Measurements from ENCODE around the gene MPV17L.
"Not testable (repeated sequence)": the region's sequence is repeated elsewhere in the genome, so short reads cannot be mapped to it uniquely, and the experiment has no call there.

GRCh38 chr16:15389916-15390315, 5.6 kb upstream of the MPV17L start:
- TF ChIP-seq CTCF (conservative IDR thresholded peaks at IDR 0.05; ENCODE audit: low read depth, low read length); EZH2 (IDR thresholded peaks at IDR 0.05; ENCODE audit: borderline replicate concordance, low read depth, low read length, poor library complexity, severe bottlenecking): not testable (repeated sequence)

All from A673 (cell line).